ENCODE data around the gene ERC2. TPM values are rescaled to one million over a fixed set of nuclear protein-coding genes. Genes with fewer than 3 reads are reported as not detected.

Gene ERC2
- total and polyA plus RNA-seq, 2 of the 8 experiments (the other 6 are each of a cell fraction or from before 2014, with no cell fraction given) = 16.4 to 22.8 TPM

GRCh38 chr3:55576621-55577388, 891.5 kb downstream of the ERC2 start (continued):
- TF ChIP-seq JUND (IDR thresholded peaks at IDR 0.05; ENCODE audit: low read length) = no peak
- no peak for TF ChIP-seq KDM4A (IDR thresholded peaks at IDR 0.05; ENCODE audit: low read depth, low read length, severe bottlenecking)
- TF ChIP-seq, protein P1, sequence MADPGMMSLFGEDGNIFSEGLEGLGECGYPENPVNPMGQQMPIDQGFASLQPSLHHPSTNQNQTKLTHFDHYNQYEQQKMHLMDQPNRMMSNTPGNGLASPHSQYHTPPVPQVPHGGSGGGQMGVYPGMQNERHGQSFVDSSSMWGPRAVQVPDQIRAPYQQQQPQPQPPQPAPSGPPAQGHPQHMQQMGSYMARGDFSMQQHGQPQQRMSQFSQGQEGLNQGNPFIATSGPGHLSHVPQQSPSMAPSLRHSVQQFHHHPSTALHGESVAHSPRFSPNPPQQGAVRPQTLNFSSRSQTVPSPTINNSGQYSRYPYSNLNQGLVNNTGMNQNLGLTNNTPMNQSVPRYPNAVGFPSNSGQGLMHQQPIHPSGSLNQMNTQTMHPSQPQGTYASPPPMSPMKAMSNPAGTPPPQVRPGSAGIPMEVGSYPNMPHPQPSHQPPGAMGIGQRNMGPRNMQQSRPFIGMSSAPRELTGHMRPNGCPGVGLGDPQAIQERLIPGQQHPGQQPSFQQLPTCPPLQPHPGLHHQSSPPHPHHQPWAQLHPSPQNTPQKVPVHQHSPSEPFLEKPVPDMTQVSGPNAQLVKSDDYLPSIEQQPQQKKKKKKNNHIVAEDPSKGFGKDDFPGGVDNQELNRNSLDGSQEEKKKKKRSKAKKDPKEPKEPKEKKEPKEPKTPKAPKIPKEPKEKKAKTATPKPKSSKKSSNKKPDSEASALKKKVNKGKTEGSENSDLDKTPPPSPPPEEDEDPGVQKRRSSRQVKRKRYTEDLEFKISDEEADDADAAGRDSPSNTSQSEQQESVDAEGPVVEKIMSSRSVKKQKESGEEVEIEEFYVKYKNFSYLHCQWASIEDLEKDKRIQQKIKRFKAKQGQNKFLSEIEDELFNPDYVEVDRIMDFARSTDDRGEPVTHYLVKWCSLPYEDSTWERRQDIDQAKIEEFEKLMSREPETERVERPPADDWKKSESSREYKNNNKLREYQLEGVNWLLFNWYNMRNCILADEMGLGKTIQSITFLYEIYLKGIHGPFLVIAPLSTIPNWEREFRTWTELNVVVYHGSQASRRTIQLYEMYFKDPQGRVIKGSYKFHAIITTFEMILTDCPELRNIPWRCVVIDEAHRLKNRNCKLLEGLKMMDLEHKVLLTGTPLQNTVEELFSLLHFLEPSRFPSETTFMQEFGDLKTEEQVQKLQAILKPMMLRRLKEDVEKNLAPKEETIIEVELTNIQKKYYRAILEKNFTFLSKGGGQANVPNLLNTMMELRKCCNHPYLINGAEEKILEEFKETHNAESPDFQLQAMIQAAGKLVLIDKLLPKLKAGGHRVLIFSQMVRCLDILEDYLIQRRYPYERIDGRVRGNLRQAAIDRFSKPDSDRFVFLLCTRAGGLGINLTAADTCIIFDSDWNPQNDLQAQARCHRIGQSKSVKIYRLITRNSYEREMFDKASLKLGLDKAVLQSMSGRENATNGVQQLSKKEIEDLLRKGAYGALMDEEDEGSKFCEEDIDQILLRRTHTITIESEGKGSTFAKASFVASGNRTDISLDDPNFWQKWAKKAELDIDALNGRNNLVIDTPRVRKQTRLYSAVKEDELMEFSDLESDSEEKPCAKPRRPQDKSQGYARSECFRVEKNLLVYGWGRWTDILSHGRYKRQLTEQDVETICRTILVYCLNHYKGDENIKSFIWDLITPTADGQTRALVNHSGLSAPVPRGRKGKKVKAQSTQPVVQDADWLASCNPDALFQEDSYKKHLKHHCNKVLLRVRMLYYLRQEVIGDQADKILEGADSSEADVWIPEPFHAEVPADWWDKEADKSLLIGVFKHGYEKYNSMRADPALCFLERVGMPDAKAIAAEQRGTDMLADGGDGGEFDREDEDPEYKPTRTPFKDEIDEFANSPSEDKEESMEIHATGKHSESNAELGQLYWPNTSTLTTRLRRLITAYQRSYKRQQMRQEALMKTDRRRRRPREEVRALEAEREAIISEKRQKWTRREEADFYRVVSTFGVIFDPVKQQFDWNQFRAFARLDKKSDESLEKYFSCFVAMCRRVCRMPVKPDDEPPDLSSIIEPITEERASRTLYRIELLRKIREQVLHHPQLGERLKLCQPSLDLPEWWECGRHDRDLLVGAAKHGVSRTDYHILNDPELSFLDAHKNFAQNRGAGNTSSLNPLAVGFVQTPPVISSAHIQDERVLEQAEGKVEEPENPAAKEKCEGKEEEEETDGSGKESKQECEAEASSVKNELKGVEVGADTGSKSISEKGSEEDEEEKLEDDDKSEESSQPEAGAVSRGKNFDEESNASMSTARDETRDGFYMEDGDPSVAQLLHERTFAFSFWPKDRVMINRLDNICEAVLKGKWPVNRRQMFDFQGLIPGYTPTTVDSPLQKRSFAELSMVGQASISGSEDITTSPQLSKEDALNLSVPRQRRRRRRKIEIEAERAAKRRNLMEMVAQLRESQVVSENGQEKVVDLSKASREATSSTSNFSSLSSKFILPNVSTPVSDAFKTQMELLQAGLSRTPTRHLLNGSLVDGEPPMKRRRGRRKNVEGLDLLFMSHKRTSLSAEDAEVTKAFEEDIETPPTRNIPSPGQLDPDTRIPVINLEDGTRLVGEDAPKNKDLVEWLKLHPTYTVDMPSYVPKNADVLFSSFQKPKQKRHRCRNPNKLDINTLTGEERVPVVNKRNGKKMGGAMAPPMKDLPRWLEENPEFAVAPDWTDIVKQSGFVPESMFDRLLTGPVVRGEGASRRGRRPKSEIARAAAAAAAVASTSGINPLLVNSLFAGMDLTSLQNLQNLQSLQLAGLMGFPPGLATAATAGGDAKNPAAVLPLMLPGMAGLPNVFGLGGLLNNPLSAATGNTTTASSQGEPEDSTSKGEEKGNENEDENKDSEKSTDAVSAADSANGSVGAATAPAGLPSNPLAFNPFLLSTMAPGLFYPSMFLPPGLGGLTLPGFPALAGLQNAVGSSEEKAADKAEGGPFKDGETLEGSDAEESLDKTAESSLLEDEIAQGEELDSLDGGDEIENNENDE (IDR thresholded peaks at IDR 0.05; ENCODE audit: insufficient replicate concordance, low read length) = no peak

All from H1 (cell line).